ENCODE results near the gene DOK7. TPM values are rescaled to one million over a fixed set of nuclear protein-coding genes. Genes with fewer than 3 reads are reported as not detected.
A peak's percentile ranks its signal among the peaks of the same experiment; 100 is the strongest.
"Not testable (repeated sequence)": the region's sequence is repeated elsewhere in the genome, so short reads cannot be mapped to it uniquely, and the experiment has no call there.

DOK7 gene
- polyA plus RNA-seq, 4 donors, result 0.28 to 7.5 (median 0.81) TPM; not detected in 1

GRCh38 chr4:3531879-3532750 lies 69.0 kb downstream of the DOK7 start, which contains the start of gene LRPAP1:
LRPAP1 (minus strand) TSS chr4:3532422; CDS start chr4:3532412, 10 bp downstream.
- Histone ChIP-seq H3K4me3 (ENCODE audit: low read depth in 1 of 3, low read length in 3 of 3) (peak within 1 kb of the TSS; percentile 88 to 96 (median 91)), H3K36me3 (ENCODE audit: control insufficient read depth in 3 of 3, insufficient read depth in 2 of 3, low read depth in 1 of 3, low read length in 3 of 3) (peaks cover 0 to 38% (median 0%) of the 10 kb centered on the region in 3 donors), H3K27ac (ENCODE audit: low read depth in 1 of 3, low read length in 2 of 3) (peak within 1 kb of the TSS; percentile 27 to 83 (median 58)), H3K27me3 (ENCODE audit: control insufficient read depth in 3 of 3, insufficient read depth in 3 of 3, low read length in 3 of 3) (no peaks in the 10 kb centered on the region), H3K9me3 (ENCODE audit: control insufficient read depth in 2 of 2, insufficient read depth in 1 of 2, low read depth in 1 of 2, low read length in 1 of 2) (no peaks in the 10 kb centered on the region), H3K4me1 (ENCODE audit: control insufficient read depth in 3 of 3, insufficient read depth in 2 of 3, low read depth in 1 of 3, low read length in 2 of 3) (peaks cover 6 to 26% (median 12%) of the 10 kb centered on the region in 3 donors)
- DNase-seq (peak; percentile 87 to 95), FAIRE-seq (no peak)
- WGBS, 3 donors, result 0% methylated on average over 77 to 84 of the region's 84 CpGs

DNA sequence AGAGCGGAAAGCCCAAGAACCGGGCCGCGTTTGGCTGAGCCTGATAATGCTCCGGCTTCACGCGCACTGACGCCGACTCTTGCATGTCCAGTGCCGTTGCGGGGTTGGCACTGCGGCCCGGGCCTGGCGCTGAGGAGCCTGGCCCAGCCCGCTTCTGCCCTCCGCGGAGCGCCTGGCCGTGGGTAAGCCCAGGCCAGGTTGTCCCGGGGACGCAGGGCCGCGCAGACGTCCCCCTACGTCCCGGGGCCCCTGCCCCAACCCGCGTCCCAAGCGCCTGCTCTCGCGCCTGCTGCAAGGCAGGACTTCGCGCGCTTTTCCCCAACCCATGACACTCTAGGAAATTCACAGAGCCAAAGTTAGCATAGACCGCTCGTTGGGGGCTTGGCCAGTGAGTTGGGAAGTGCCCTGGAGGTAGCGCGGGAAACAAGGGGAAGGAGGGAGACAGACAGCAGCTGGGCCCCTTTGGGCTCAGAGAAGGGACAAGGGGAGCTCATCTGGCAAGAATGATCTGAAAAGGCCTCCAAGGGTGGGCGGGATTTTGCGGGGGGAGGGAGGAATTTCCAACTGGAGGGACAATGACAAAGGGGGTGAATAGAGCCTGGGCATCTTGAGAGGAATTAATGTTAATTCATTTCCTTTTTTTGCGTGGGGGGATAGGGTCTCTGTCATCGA lies 69.8 kb downstream of the DOK7 start:
- peaks cover 6 to 26% (median 12%) of the 10 kb centered on the region in 3 donors for H3K4me1 ChIP-seq (ENCODE audit: control insufficient read depth in 3 of 3, insufficient read depth in 2 of 3, low read depth in 1 of 3, low read length in 2 of 3)
- peak overlapping the region; percentile 88 to 96 (median 91) for H3K4me3 ChIP-seq (ENCODE audit: low read depth in 1 of 3, low read length in 3 of 3)
- no peak overlapping the region for H3K27ac ChIP-seq (ENCODE audit: low read depth in 1 of 3, low read length in 2 of 3)
- no peaks in the 10 kb centered on the region for H3K9me3 ChIP-seq (ENCODE audit: control insufficient read depth in 2 of 2, insufficient read depth in 1 of 2, low read depth in 1 of 2, low read length in 1 of 2)
- no peaks in the 10 kb centered on the region for H3K27me3 ChIP-seq (ENCODE audit: control insufficient read depth in 3 of 3, insufficient read depth in 3 of 3, low read length in 3 of 3)
- DNase-seq (peak in 1 of 2 donors; percentile 2), FAIRE-seq (no peak)
- WGBS, 3 donors, result 13 to 21% (median 19%) methylated on average over 37 to 42 of the region's 42 CpGs
- H3K36me3 ChIP-seq (ENCODE audit: control insufficient read depth in 3 of 3, insufficient read depth in 2 of 3, low read depth in 1 of 3, low read length in 3 of 3), result peaks cover 0 to 30% (median 0%) of the 10 kb centered on the region in 3 donors

GRCh38 chr4:3533423-3533820 lies 70.3 kb downstream of the DOK7 start:
- Histone ChIP-seq H3K4me1 (ENCODE audit: control insufficient read depth in 3 of 3, insufficient read depth in 2 of 3, low read depth in 1 of 3, low read length in 2 of 3) (peaks cover 6 to 26% (median 12%) of the 10 kb centered on the region in 3 donors), H3K9me3 (ENCODE audit: control insufficient read depth in 2 of 2, insufficient read depth in 1 of 2, low read depth in 1 of 2, low read length in 1 of 2) (no peaks in the 10 kb centered on the region), H3K27ac (ENCODE audit: low read depth in 1 of 3, low read length in 2 of 3) (no peak overlapping the region), H3K4me3 (ENCODE audit: low read depth in 1 of 3, low read length in 3 of 3) (no peak overlapping the region), H3K27me3 (ENCODE audit: control insufficient read depth in 3 of 3, insufficient read depth in 3 of 3, low read length in 3 of 3) (no peaks in the 10 kb centered on the region), H3K36me3 (ENCODE audit: control insufficient read depth in 3 of 3, insufficient read depth in 2 of 3, low read depth in 1 of 3, low read length in 3 of 3) (peaks cover 0 to 25% (median 0%) of the 10 kb centered on the region in 3 donors)
- 93 to 97% (median 95%) methylated on average over 7 of the region's 7 CpGs for WGBS, 3 donors
- peak in 1 of 2 donors; percentile 1 for DNase-seq
- FAIRE-seq, result no peak

GRCh38 chr4:3535812-3536211 lies 72.7 kb downstream of the DOK7 start:
- H3K4me3 ChIP-seq (ENCODE audit: low read depth in 1 of 3, low read length in 3 of 3); H3K9me3 ChIP-seq (ENCODE audit: control insufficient read depth in 2 of 2, insufficient read depth in 1 of 2, low read depth in 1 of 2, low read length in 1 of 2); H3K27me3 ChIP-seq (ENCODE audit: control insufficient read depth in 3 of 3, insufficient read depth in 3 of 3, low read length in 3 of 3); DNase-seq; FAIRE-seq; H3K27ac ChIP-seq (ENCODE audit: low read depth in 1 of 3, low read length in 2 of 3); H3K36me3 ChIP-seq (ENCODE audit: control insufficient read depth in 3 of 3, insufficient read depth in 2 of 3, low read depth in 1 of 3, low read length in 3 of 3): not testable (repeated sequence)
- H3K4me1 ChIP-seq (ENCODE audit: control insufficient read depth in 3 of 3, insufficient read depth in 2 of 3, low read depth in 1 of 3, low read length in 2 of 3), result peaks cover 4 to 14% (median 7%) of the 10 kb centered on the region in 3 donors
- 80 to 93% (median 89%) methylated on average over 9 to 10 of the region's 10 CpGs for WGBS, 3 donors

DNA sequence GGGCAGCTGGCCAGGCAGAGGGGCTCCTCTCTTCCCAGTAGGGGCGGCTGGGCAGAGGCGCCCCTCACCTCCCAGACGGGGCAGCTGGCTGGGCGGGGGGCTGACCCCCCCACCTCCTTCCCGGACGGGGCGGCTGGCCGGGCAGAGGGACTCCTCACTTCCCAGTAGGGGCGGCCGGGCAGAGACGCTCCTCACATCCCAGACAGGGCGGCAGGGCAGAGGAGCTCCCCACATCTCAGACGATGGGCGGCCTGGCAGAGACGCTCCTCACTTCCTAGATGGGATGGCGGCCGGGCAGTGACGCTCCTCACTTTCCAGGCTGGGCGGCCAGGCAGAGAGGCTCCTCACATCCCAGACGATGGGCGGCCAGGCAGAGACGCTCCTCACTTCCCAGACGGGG lies 75.8 kb downstream of the DOK7 start:
- not testable (repeated sequence) for H3K36me3 ChIP-seq (ENCODE audit: control insufficient read depth in 3 of 3, insufficient read depth in 2 of 3, low read depth in 1 of 3, low read length in 3 of 3); H3K4me1 ChIP-seq (ENCODE audit: control insufficient read depth in 3 of 3, insufficient read depth in 2 of 3, low read depth in 1 of 3, low read length in 2 of 3); H3K27ac ChIP-seq (ENCODE audit: low read depth in 1 of 3, low read length in 2 of 3); H3K9me3 ChIP-seq (ENCODE audit: control insufficient read depth in 2 of 2, insufficient read depth in 1 of 2, low read depth in 1 of 2, low read length in 1 of 2); DNase-seq; H3K27me3 ChIP-seq (ENCODE audit: control insufficient read depth in 3 of 3, insufficient read depth in 3 of 3, low read length in 3 of 3); H3K4me3 ChIP-seq (ENCODE audit: low read depth in 1 of 3, low read length in 3 of 3); FAIRE-seq
- 95 to 97% (median 97%) methylated on average over 16 to 23 of the region's 23 CpGs for WGBS, 3 donors

DNA sequence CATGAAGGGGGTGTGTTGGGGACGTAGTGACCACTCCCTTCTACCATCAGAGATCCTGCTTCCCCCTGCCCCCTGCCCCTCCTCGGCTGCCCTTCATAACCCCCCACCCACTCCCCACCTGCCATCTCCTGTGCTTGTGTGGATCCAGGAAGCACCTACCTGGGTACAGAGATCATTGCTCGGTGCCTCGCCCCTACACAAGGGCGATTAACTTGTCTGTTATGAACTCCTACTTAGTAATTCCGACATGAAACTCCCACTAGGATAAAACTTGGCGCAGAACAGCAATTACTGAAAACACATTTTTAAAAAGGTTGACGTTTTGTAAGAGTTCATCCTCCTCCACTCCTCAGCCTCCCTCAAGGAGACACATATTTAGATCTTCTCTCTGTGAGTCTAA lies 80.3 kb downstream of the DOK7 start:
- not testable (repeated sequence) for DNase-seq; H3K27ac ChIP-seq (ENCODE audit: low read depth in 1 of 3, low read length in 2 of 3); H3K4me1 ChIP-seq (ENCODE audit: control insufficient read depth in 3 of 3, insufficient read depth in 2 of 3, low read depth in 1 of 3, low read length in 2 of 3); FAIRE-seq; H3K4me3 ChIP-seq (ENCODE audit: low read depth in 1 of 3, low read length in 3 of 3); H3K36me3 ChIP-seq (ENCODE audit: control insufficient read depth in 3 of 3, insufficient read depth in 2 of 3, low read depth in 1 of 3, low read length in 3 of 3); H3K27me3 ChIP-seq (ENCODE audit: control insufficient read depth in 3 of 3, insufficient read depth in 3 of 3, low read length in 3 of 3); H3K9me3 ChIP-seq (ENCODE audit: control insufficient read depth in 2 of 2, insufficient read depth in 1 of 2, low read depth in 1 of 2, low read length in 1 of 2)
- WGBS, 3 donors, result 62 to 79% (median 66%) methylated on average over 7 to 8 of the region's 8 CpGs

Other genes with a start within 250 kb of the DOK7 start
- under 1 TPM; 0.27 to 0.45 (median 0.29) TPM for gene MSANTD1, start 214.1 kb upstream of the DOK7 start, polyA plus RNA-seq
- 10 to 100 TPM in 3 of 4 donors, 1 to 10 TPM in 1; 6.5 to 28.9 (median 12.6) TPM for gene RGS12, start 170.3 kb upstream of the DOK7 start, polyA plus RNA-seq
- gene HGFAC, start 21.3 kb upstream of the DOK7 start, polyA plus RNA-seq, result under 1 TPM in 2 of 4 donors, not detected in 2; 0.21 to 0.30 TPM
- 100 to 1,000 TPM in 1 of 4 donors, 10 to 100 TPM in 3; 20.1 to 268 (median 69.6) TPM for gene LRPAP1, start 69.1 kb downstream of the DOK7 start, polyA plus RNA-seq

All from small intestine (tissue), 7 donors.